HepG2 (cell line): ENCODE data around the gene BPGM. TPM values are rescaled to one million over a fixed set of nuclear protein-coding genes. Genes with fewer than 3 reads are reported as not detected.

ENCODE experiments used
- ATAC-seq: fragments of 200-7000 bp; cut with Tn5 transposase; 3 replicates; pipeline ENCODE4 v1.9.1; 2020; ENCODE audit warnings: mild to moderate bottlenecking, moderate library complexity
- BruUV-seq: library from RNA; stranded (reverse); fragments of 400-500 nt; replicated peaks from 2 replicates; lab custom pipeline; 2021; lab: Mats Ljungman, UMichigan
- CTCF ChIA-PET: fragments of 300-600 bp; formaldehyde crosslinking; extraction: SDS; loops from one replicate; lab custom pipeline; 2021; ENCODE audit warnings: low total read pairs, inconsistent platforms, low intra/inter-chr PET ratio; lab: Yijun Ruan, JAX
- POLR2A ChIA-PET: fragments of 350-600 bp; sonication (Branson Sonifier 250); formaldehyde crosslinking; loops from one replicate; lab custom pipeline; 2020; ENCODE audit warnings: antibody characterized with exemption, inconsistent platforms; lab: Yijun Ruan, JAX
- DNase-seq: peaks from one replicate; pipeline ENCODE4 v3.0.0-alpha.2; 2015; ENCODE audit warnings: low spot score
- FAIRE-seq: peaks from 3 replicates; lab custom pipeline; 2011; peaks lifted over from hg19 to GRCh38; lab: Jason Lieb, UNC
- H2AFZ ChIP-seq: one replicate; pipeline ENCODE4 v1.6.1; 2011; ENCODE audit warnings: low read length, inconsistent platforms
- H3K27ac ChIP-seq: fragments of 300-600 bp; 3 replicates; pipeline ENCODE4 v1.8.0; 2011; ENCODE audit warnings: mixed run types, mild to moderate bottlenecking, mixed read lengths, low read length, inconsistent platforms; ENCODE audit not compliant: insufficient read depth; ENCODE audit errors: extremely low read length
- H3K27me3 ChIP-seq, 2 experiments: fragments of 200-600 bp in 1 of 2; 2 replicates in 1 of 2; 3 replicates in 1 of 2; pipeline versions ENCODE4 v1.6.0 to v1.8.0; 2011; ENCODE audit warnings: low read length in 2 of 2, mild to moderate bottlenecking in 2 of 2, moderate library complexity in 2 of 2, inconsistent platforms in 1 of 2; ENCODE audit not compliant: insufficient read depth in 2 of 2, control insufficient read depth in 1 of 2
- H3K36me3 ChIP-seq, 2 experiments: fragments of 200-600 bp in 1 of 2; replicated peaks in 1 of 2; 2 replicates in 1 of 2; 3 replicates in 1 of 2; pipeline versions ENCODE4 v1.5.1 to v1.8.0; 2011; ENCODE audit warnings: low read length in 2 of 2, inconsistent platforms in 1 of 2; ENCODE audit not compliant: insufficient read depth in 2 of 2, control insufficient read depth in 1 of 2
- H3K4me1 ChIP-seq: 2 replicates; pipeline ENCODE4 v1.5.1; 2012; ENCODE audit warnings: low read length, inconsistent platforms; ENCODE audit not compliant: insufficient read depth
- H3K4me2 ChIP-seq: 2 replicates; pipeline ENCODE4 v1.6.0; 2011; ENCODE audit warnings: low read depth, low read length, inconsistent platforms
- H3K4me3 ChIP-seq, 3 experiments: fragments of 200-600 bp in 1 of 3; sonication (generic), shearing (Covaris generic) in 1 of 3; replicated peaks in 1 of 3; 2 replicates each; pipeline ENCODE4 v1.5.1; 2011 to 2016; ENCODE audit warnings: low read length in 3 of 3, inconsistent platforms in 2 of 3, low read depth in 2 of 3, mild to moderate bottlenecking in 2 of 3, control low read depth in 1 of 3, mixed read lengths in 1 of 3; ENCODE audit not compliant: insufficient read depth in 1 of 3
- H3K79me2 ChIP-seq: one replicate; pipeline ENCODE4 v1.6.1; 2011; ENCODE audit warnings: low read length, inconsistent platforms; ENCODE audit not compliant: insufficient read depth
- H3K9ac ChIP-seq: 2 replicates; pipeline ENCODE4 v1.6.0; 2011; ENCODE audit warnings: mild to moderate bottlenecking, low read depth, low read length, inconsistent platforms; ENCODE audit not compliant: insufficient read depth
- H3K9me3 ChIP-seq: 2 replicates; pipeline ENCODE4 v1.5.1; 2012; ENCODE audit warnings: mild to moderate bottlenecking, low read length
- H4K20me1 ChIP-seq: 2 replicates; pipeline ENCODE4 v1.6.0; 2011; ENCODE audit warnings: inconsistent platforms, mild to moderate bottlenecking, low read length, moderate library complexity; ENCODE audit not compliant: insufficient read depth
- BRD4 ChIP-seq: sonication (generic); formaldehyde crosslinking; IDR thresholded peaks from 2 replicates; pipeline ENCODE4 v1.4.0; 2020; ENCODE audit warnings: missing genetic modification reagents
- CHD4 ChIP-seq: fragments of 200-600 bp; sonication (generic); IDR thresholded peaks from 2 replicates; pipeline ENCODE4 v1.7.0; 2017; ENCODE audit warnings: mild to moderate bottlenecking, low read length, borderline replicate concordance
- CREB1 ChIP-seq, 2 experiments: fragments of 450-650 bp in 1 of 2; IDR thresholded peaks; 2 replicates each; pipeline ENCODE4 v1.6.1; 2016 to 2017; ENCODE audit warnings: control low read depth in 1 of 2, mild to moderate bottlenecking in 1 of 2, missing compliant biosample characterization in 1 of 2, missing genetic modification characterization in 1 of 2
- FLYWCH1 ChIP-seq: sonication (generic); formaldehyde crosslinking; IDR thresholded peaks from 2 replicates; pipeline ENCODE4 v1.8.1; 2023; ENCODE audit warnings: mild to moderate bottlenecking, missing genetic modification reagents
- HNRNPK ChIP-seq: fragments of 200-400 bp; formaldehyde crosslinking; IDR thresholded peaks from 2 replicates; pipeline ENCODE4 v1.6.1; 2018; ENCODE audit warnings: low read length, low read depth, moderate library complexity, mild to moderate bottlenecking; ENCODE audit not compliant: poor library complexity, severe bottlenecking
- HNRNPLL ChIP-seq: fragments of 200-400 bp; formaldehyde crosslinking; IDR thresholded peaks from 2 replicates; pipeline ENCODE4 v1.6.1; 2017; ENCODE audit warnings: mild to moderate bottlenecking, low read depth, low read length; ENCODE audit not compliant: poor library complexity, severe bottlenecking
- KAT2B ChIP-seq: fragments of 150-350 bp; IDR thresholded peaks from 2 replicates; pipeline ENCODE4 v1.6.1; 2014; ENCODE audit warnings: low read depth, low read length, borderline replicate concordance
- KDM4B ChIP-seq: sonication (generic); formaldehyde crosslinking; IDR thresholded peaks from 2 replicates; pipeline ENCODE4 v1.4.0; 2020; ENCODE audit warnings: missing genetic modification reagents
- KLF16 ChIP-seq, 2 experiments: sonication (generic) in 1 of 2; formaldehyde crosslinking in 1 of 2; IDR thresholded peaks; 2 replicates each; pipeline versions ENCODE4 v1.6.1 to v1.8.0; 2016 to 2023; ENCODE audit warnings: missing genetic modification reagents in 2 of 2, missing compliant biosample characterization in 1 of 2
- MED1 ChIP-seq: sonication (generic); formaldehyde crosslinking; IDR thresholded peaks from 2 replicates; pipeline ENCODE4 v1.4.0; 2020; ENCODE audit warnings: missing genetic modification reagents
- MEF2D ChIP-seq: sonication (generic); formaldehyde crosslinking; IDR thresholded peaks from 2 replicates; pipeline ENCODE4 v1.5.1; 2020; ENCODE audit warnings: mild to moderate bottlenecking, missing genetic modification reagents
- MTF2 ChIP-seq: sonication (generic); formaldehyde crosslinking; IDR thresholded peaks from 2 replicates; pipeline ENCODE4 v1.5.0; 2020; ENCODE audit warnings: missing genetic modification reagents, borderline replicate concordance
- NFYB ChIP-seq: sonication (generic); formaldehyde crosslinking; IDR thresholded peaks from 2 replicates; pipeline ENCODE4 v1.4.0; 2020; ENCODE audit warnings: missing genetic modification reagents
- SP1 ChIP-seq, 2 experiments: fragments of 450-650 bp in 1 of 2; sonication (generic) in 1 of 2; formaldehyde crosslinking in 1 of 2; IDR thresholded peaks; 2 replicates each; pipeline versions ENCODE4 v1.4.0 to v1.6.1; 2016 to 2020; ENCODE audit warnings: missing genetic modification reagents in 1 of 2
- THRA ChIP-seq: sonication (generic); formaldehyde crosslinking; IDR thresholded peaks from 2 replicates; pipeline ENCODE4 v1.4.0; 2020; ENCODE audit warnings: missing genetic modification reagents, borderline replicate concordance
- ZBTB21 ChIP-seq: sonication (generic); formaldehyde crosslinking; IDR thresholded peaks from 2 replicates; pipeline ENCODE4 v1.4.0; 2020; ENCODE audit warnings: missing genetic modification reagents
- ZKSCAN5 ChIP-seq: sonication (generic); formaldehyde crosslinking; IDR thresholded peaks from 2 replicates; pipeline ENCODE4 v1.5.1; 2020; ENCODE audit warnings: mild to moderate bottlenecking, missing genetic modification reagents
- ZNF276 ChIP-seq: sonication (generic); formaldehyde crosslinking; IDR thresholded peaks from 2 replicates; pipeline ENCODE4 v1.4.0; 2020; ENCODE audit warnings: mild to moderate bottlenecking, low read depth, missing genetic modification reagents
- ZNF460 ChIP-seq: sonication (generic); formaldehyde crosslinking; IDR thresholded peaks from 2 replicates; pipeline ENCODE4 v1.5.1; 2020; ENCODE audit warnings: missing genetic modification reagents, mild to moderate bottlenecking, borderline replicate concordance
- ZNF589 ChIP-seq: sonication (generic); formaldehyde crosslinking; conservative IDR thresholded peaks from 2 replicates; pipeline ENCODE4 v1.8.0; 2022; ENCODE audit warnings: mild to moderate bottlenecking, moderate library complexity, missing genetic modification reagents
- WGBS: methylation state at CpG from one replicate; pipeline ENCODE4 v1.1.6; 2017; ENCODE audit warnings: low lambda C conversion rate; 5-methylcytosine and 5-hydroxymethylcytosine counted together
- in situ Hi-C: cut with HindIII; loops from 2 replicates; pipeline ENCODE4 v1.10.0; 2017; ENCODE audit warnings: low pct_unique_long_range_greater_than_20kb; ENCODE audit not compliant: extremely low pct_ligation_motif_present
- intact Hi-C: fragments of 100-400 bp; cut with micrococcal nuclease; formaldehyde crosslinking; loops from one replicate; pipeline ENCODE4 v1.10.0; 2022; ENCODE audit not compliant: unreplicated experiment
- polyA plus RNA-seq, 8 experiments: library from polyadenylated mRNA; depleted of rRNA in 3 of 8; stranded (reverse) in 7 of 8; unstranded in 1 of 8; fragments of >200 nt; fragmentation: Illumina TruSeq in 4 of 8; extraction: Trizol in 4 of 8; gene quantifications; 2 replicates each; pipeline versions ENCODE4 v1.2.1 to v1.2.3, GENCODE V29; 2011 to 2016; ENCODE audit warnings: low read depth in 4 of 8, missing spikeins in 1 of 8, mixed read lengths in 1 of 8; ENCODE audit not compliant: insufficient read depth in 1 of 8
- total RNA-seq, 5 experiments: library from RNA; depleted of rRNA; stranded (reverse); fragments of >200 nt; fragmentation: Illumina TruSeq; extraction: Trizol; gene quantifications; 2 replicates each; pipeline ENCODE4 v1.2.3, GENCODE V29; 2016; ENCODE audit warnings: low read depth in 1 of 5

Gene BPGM
- total and polyA plus RNA-seq, 2 of the 13 experiments (the other 11 are each of a cell fraction or from before 2014, with no cell fraction given): 4.0 to 7.5 TPM

- TF ChIP-seq THRA (CRISPR knock-in tag) (no peak), ZKSCAN5 (CRISPR knock-in tag) (no peak), MED1 (CRISPR knock-in tag) (no peak), BRD4 (CRISPR knock-in tag) (no peak), ZNF276 (CRISPR knock-in tag) (no peak), ZNF460 (CRISPR knock-in tag) (no peak), KDM4B (CRISPR knock-in tag) (no peak), NFYB (CRISPR knock-in tag) (no peak), HNRNPK (no peak)
Observed at GRCh38 chr7:134676743-134677142, 30.1 kb downstream of the BPGM start (continued).

- no TSS peak for BruUV-seq
- H2AFZ ChIP-seq: no peak overlapping the region
- intact Hi-C loops (no loop called here), in situ Hi-C loops (no loop called here)
- FAIRE-seq (no peak), ATAC-seq (no peak), DNase-seq (no peak)
- no peaks in the 10 kb centered on the region for H3K36me3 ChIP-seq
- H3K4me2 ChIP-seq: no peak overlapping the region
- no peak overlapping the region for H3K4me3 ChIP-seq
- POLR2A ChIA-PET: interaction anchor here (1.2 kb wide), 1 partner anchor 32 kb away, joined by 3 read pairs; no protein-coding TSS in a partner anchor
- no peaks in the 10 kb centered on the region for H3K4me1 ChIP-seq
- WGBS: 98% methylated on average over 2 of the region's 2 CpGs
- CTCF ChIA-PET: no interaction called here
- H4K20me1 ChIP-seq: no peaks in the 10 kb centered on the region
- no peaks in the 10 kb centered on the region for H3K27me3 ChIP-seq
- no peaks in the 10 kb centered on the region for H3K79me2 ChIP-seq
- no peak overlapping the region for H3K9ac ChIP-seq
- H3K9me3 ChIP-seq: no peaks in the 10 kb centered on the region
- H3K27ac ChIP-seq: no peak overlapping the region
- no peak for TF ChIP-seq ZNF589 (CRISPR knock-in tag)
- TF ChIP-seq FLYWCH1 (CRISPR knock-in tag): no peak
- no peak for TF ChIP-seq MTF2 (CRISPR knock-in tag)
- TF ChIP-seq ZBTB21 (CRISPR knock-in tag): no peak
- TF ChIP-seq KLF16 (CRISPR knock-in tag; IDR thresholded peaks at IDR 0.05): no peak
- no peak for TF ChIP-seq SP1 (IDR thresholded peaks at IDR 0.05)
- no peak for TF ChIP-seq SP1 (CRISPR knock-in tag; IDR thresholded peaks at IDR 0.05)
- no peak for TF ChIP-seq CHD4
- TF ChIP-seq MEF2D (CRISPR knock-in tag): no peak
- TF ChIP-seq CREB1 (IDR thresholded peaks at IDR 0.05): no peak
- TF ChIP-seq CREB1 (CRISPR knock-in tag; IDR thresholded peaks at IDR 0.05): no peak
- no peak for TF ChIP-seq HNRNPLL
- TF ChIP-seq KAT2B: no peak
Observed at GRCh38 chr7:134678115-134678514, 31.5 kb downstream of the BPGM start.
